Measurements from ENCODE around the gene MAL. TPM values are rescaled to one million over a fixed set of nuclear protein-coding genes. Genes with fewer than 3 reads are reported as not detected.
"Not testable (repeated sequence)": the region's sequence is repeated elsewhere in the genome, so short reads cannot be mapped to it uniquely, and the experiment has no call there.

MAL gene
- total RNA-seq, 1 donor from 2014 or later: 63.8 TPM

DNA sequence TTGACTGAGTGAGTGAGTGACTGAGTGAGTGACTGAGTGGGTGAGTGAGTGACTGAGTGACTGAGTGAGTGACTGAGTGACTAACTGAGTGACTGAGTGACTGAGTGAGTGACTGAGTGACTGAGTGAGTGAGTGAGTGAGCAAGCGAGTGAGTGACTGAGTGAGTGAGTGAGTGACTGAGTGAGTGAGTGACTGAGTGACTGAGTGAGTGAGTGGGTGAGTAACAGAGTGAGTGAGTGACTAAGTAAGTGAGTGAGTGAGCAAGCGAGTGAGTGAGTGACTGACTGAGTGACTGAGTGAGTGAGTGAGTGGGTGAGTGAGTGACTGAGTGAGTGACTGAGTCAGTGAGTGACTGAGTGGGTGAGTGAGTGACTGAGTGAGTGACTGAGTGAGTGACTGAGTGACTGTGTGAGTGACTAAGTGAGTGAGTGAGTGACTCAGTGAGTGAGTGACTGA lies 11.9 kb downstream of the MAL start:
- TF ChIP-seq CTCF (conservative IDR thresholded peaks at IDR 0.05; ENCODE audit: low read depth, low read length): no peak

DNA sequence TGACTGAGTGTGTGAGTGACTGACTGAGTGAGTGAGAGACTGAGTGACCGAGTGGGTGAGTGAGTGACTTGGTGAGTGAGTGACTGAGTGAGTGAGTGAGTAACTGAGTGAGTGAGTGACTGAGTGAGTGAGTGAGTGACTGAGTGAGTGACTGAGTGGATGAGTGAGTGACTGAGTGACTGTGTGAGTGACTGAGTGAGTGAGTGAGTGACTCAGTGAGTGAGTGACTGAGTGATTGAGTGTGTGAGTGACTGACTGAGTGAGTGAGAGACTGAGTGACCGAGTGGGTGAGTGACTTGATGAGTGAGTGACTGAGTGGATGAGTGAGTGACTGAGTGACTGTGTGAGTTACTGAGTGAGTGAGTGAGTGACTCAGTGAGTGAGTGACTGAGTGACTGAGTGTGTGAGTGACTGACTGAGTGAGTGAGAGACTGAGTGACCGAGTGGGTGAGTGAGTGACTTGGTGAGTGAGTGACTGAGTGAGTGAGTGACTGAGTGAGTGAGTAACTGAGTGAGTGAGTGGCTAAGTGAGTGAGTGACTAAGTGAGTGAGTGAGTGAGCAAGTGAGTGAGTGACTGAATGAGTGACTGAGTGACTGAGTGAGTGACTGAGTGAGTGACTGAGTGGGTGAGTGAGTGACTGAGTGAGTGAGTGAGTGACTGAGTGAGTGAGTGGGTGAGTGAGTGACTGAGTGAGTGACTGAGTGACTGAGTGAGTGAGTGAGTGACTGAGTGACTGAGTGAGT lies 12.5 kb downstream of the MAL start:
- not testable (repeated sequence) for H3K4me3 ChIP-seq (ENCODE audit: low read depth, low read length); DNase-seq (ENCODE audit: low read depth)

More for the DNA sequence above, 11.9 kb downstream of the MAL start:
- H3K4me3 ChIP-seq (ENCODE audit: low read depth, low read length): no peak overlapping the region
- no peak for DNase-seq (ENCODE audit: low read depth)

- no peak for DNase-seq (ENCODE audit: low read depth)
- TF ChIP-seq CTCF (conservative IDR thresholded peaks at IDR 0.05; ENCODE audit: low read depth, low read length): no peak
- H3K4me3 ChIP-seq (ENCODE audit: low read depth, low read length): no peak overlapping the region
These were observed 13.3 kb downstream of the MAL start for GRCh38 chr2:95038635-95039298.

- DNase-seq (ENCODE audit: low read depth): no peak
- no peak for TF ChIP-seq CTCF (conservative IDR thresholded peaks at IDR 0.05; ENCODE audit: low read depth, low read length)
- no peak overlapping the region for H3K4me3 ChIP-seq (ENCODE audit: low read depth, low read length)
These were observed 13.9 kb downstream of the MAL start for GRCh38 chr2:95039363-95039762.

GRCh38 chr2:95039978-95040377 lies 14.5 kb downstream of the MAL start:
- no peak overlapping the region for H3K4me3 ChIP-seq (ENCODE audit: low read depth, low read length)
- no peak for TF ChIP-seq CTCF (conservative IDR thresholded peaks at IDR 0.05; ENCODE audit: low read depth, low read length)
- no peak for DNase-seq (ENCODE audit: low read depth)

DNA sequence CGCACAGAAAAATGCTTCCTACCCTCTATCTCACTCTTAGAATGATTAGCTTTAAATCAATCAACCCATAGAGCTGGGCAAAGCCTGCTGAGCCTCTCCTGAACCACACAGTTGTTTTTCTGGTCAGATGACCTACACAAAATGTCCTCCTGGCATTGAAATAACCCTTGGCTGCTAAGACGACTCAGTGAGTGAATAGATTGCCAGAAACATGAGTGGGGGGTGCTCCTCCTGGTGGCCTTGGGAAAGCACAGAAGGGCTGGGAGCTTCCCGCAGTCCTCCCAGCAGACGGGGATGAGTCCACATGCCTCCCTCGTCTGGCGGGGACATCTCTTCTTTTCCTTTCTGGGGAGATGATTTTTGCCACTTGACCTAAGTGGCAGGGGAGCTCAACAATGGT lies 14.9 kb downstream of the MAL start:
- TF ChIP-seq CTCF (conservative IDR thresholded peaks at IDR 0.05; ENCODE audit: low read depth, low read length): no peak
- no peak for DNase-seq (ENCODE audit: low read depth)
- no peak overlapping the region for H3K4me3 ChIP-seq (ENCODE audit: low read depth, low read length)

DNA sequence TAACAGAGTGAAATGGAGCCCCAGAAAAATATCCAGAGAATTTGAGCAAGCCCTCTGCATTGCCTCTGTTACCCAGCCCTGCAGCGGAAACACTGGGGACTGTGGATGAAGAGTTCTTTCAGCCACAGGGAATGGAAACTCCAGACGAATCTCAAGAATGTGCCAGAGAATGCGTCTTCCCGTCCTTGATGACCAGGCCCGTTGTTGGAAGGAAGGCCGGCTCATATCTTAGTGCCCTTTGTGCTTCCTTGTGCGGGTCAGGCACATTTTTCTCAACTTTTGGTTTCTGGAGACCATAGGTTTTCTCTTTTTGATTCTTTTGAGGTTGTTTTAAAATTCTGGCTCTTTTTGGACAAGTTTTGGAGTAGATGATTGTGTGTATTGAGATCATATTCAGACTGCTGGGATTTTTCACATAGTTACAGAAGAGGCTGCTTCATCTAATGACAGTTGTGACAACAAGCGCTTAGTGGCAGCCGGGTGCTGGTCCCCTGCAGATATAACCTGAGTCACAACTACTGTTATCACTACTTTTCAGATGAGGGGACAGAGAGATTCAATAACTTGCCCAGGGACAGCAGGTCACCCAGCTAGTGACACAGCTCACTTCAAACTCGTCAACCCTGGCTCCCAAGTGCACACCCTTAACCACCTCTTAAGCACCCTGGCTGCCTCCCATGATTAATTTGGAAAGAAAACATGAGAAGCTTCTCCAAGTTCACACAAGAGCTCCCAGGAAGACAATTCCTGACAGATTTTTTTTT lies 15.7 kb downstream of the MAL start:
- H3K4me3 ChIP-seq (ENCODE audit: low read depth, low read length): no peak overlapping the region
- TF ChIP-seq CTCF (conservative IDR thresholded peaks at IDR 0.05; ENCODE audit: low read depth, low read length): no peak
- DNase-seq (ENCODE audit: low read depth): no peak
